ENCODE results near the gene SULT1B1.

GRCh38 chr4:69748173-69748572 is 12.2 kb downstream of the SULT1B1 start:
- TF ChIP-seq, protein P1, sequence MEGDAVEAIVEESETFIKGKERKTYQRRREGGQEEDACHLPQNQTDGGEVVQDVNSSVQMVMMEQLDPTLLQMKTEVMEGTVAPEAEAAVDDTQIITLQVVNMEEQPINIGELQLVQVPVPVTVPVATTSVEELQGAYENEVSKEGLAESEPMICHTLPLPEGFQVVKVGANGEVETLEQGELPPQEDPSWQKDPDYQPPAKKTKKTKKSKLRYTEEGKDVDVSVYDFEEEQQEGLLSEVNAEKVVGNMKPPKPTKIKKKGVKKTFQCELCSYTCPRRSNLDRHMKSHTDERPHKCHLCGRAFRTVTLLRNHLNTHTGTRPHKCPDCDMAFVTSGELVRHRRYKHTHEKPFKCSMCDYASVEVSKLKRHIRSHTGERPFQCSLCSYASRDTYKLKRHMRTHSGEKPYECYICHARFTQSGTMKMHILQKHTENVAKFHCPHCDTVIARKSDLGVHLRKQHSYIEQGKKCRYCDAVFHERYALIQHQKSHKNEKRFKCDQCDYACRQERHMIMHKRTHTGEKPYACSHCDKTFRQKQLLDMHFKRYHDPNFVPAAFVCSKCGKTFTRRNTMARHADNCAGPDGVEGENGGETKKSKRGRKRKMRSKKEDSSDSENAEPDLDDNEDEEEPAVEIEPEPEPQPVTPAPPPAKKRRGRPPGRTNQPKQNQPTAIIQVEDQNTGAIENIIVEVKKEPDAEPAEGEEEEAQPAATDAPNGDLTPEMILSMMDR (IDR thresholded peaks at IDR 0.05), result no peak
- no peak for TF ChIP-seq EZH2 (IDR thresholded peaks at IDR 0.05)
- no peak for TF ChIP-seq EZH2phosphoT487 (IDR thresholded peaks at IDR 0.05)
